HepG2 (cell line): Measurements from ENCODE around the gene FXYD6.

ENCODE experiments used
- ATF7 ChIP-seq, 2 experiments: fragments of 450-650 bp in 1 of 2; sonication (generic) in 1 of 2; formaldehyde crosslinking in 1 of 2; IDR thresholded peaks; 2 replicates each; pipeline versions ENCODE4 v1.4.0 to v1.6.1; 2016 to 2020; ENCODE audit warnings: antibody characterized with exemption in 1 of 2, mild to moderate bottlenecking in 1 of 2, missing genetic modification reagents in 1 of 2
- CEBPB ChIP-seq: IDR thresholded peaks from 2 replicates; pipeline ENCODE4 v1.6.1; 2011; ENCODE audit warnings: low read depth, low read length, improper control_type of control experiment, borderline replicate concordance
- CREB1 ChIP-seq, 2 experiments: fragments of 450-650 bp in 1 of 2; IDR thresholded peaks; 2 replicates each; pipeline ENCODE4 v1.6.1; 2016 to 2017; ENCODE audit warnings: control low read depth in 1 of 2, mild to moderate bottlenecking in 1 of 2, missing compliant biosample characterization in 1 of 2, missing genetic modification characterization in 1 of 2
- CTCF ChIP-seq: sonication (generic); formaldehyde crosslinking; IDR thresholded peaks from 2 replicates; pipeline ENCODE4 v1.5.0; 2020; ENCODE audit warnings: mild to moderate bottlenecking, missing genetic modification reagents, moderate library complexity
- POLR2AphosphoS2 ChIP-seq: IDR thresholded peaks from 2 replicates; pipeline ENCODE4 v1.6.1; 2011; ENCODE audit warnings: low read depth, low read length, improper control_type of control experiment
- POLR2AphosphoS5 ChIP-seq: IDR thresholded peaks from 2 replicates; pipeline ENCODE4 v1.6.1; 2012; ENCODE audit warnings: low read depth, low read length
- ZBTB20 ChIP-seq: sonication (generic); formaldehyde crosslinking; IDR thresholded peaks from 2 replicates; pipeline ENCODE4 v1.8.1; 2023; ENCODE audit warnings: missing genetic modification reagents, low read depth, mild to moderate bottlenecking, borderline replicate concordance
- ZSCAN12 ChIP-seq: sonication (generic); formaldehyde crosslinking; IDR thresholded peaks from 2 replicates; pipeline ENCODE4 v1.9.0; 2021; ENCODE audit warnings: mild to moderate bottlenecking, missing genetic modification reagents

- TF ChIP-seq ZBTB20 (CRISPR knock-in tag) = no peak
- no peak for TF ChIP-seq ATF7 (IDR thresholded peaks at IDR 0.05)
- TF ChIP-seq ATF7 (CRISPR knock-in tag; IDR thresholded peaks at IDR 0.05) = no peak
- no peak for TF ChIP-seq CEBPB
- no peak for TF ChIP-seq POLR2AphosphoS2
- TF ChIP-seq POLR2AphosphoS5 = no peak
- no peak for TF ChIP-seq CTCF (CRISPR knock-in tag)
- TF ChIP-seq ZSCAN12 = no peak
- no peak for TF ChIP-seq CREB1 (IDR thresholded peaks at IDR 0.05)
- TF ChIP-seq CREB1 (CRISPR knock-in tag; IDR thresholded peaks at IDR 0.05) = no peak
Measured at GRCh38 chr11:117900720-117901440, 24.4 kb upstream of the FXYD6 start.
